Stimulated activated naive CD8-positive, alpha-beta T cell treated with anti-CD3 and anti-CD28 coated beads, Interleukin-15, Interleukin-2, amounts not matched to agents 100 U/mL and 50 U/mL, for 24 hours (primary cell): ENCODE data around the gene COL23A1.

ENCODE experiments used
- ATAC-seq: fragments of 150-1000 bp; cut with Tn5 transposase; one replicate; pipeline ENCODE4 v1.10.0; 2021
- DNase-seq: peaks from one replicate; pipeline ENCODE4 v3.0.0; 2021

COL23A1 gene

GRCh38 chr5:178301641-178302040 is 288.6 kb downstream of the COL23A1 start:
- no peak for ATAC-seq
- peak; percentile 0 for DNase-seq

- ATAC-seq (no peak), DNase-seq (no peak)
Observed at GRCh38 chr5:178298283-178298807, 291.8 kb downstream of the COL23A1 start.

GRCh38 chr5:178297751-178298150 is 292.4 kb downstream of the COL23A1 start:
- DNase-seq (no peak), ATAC-seq (no peak)

- no peak for ATAC-seq
- no peak for DNase-seq
Observed at GRCh38 chr5:178296066-178296465, 294.1 kb downstream of the COL23A1 start.

- no peak for ATAC-seq
Observed at GRCh38 chr5:178295589-178295988, 294.6 kb downstream of the COL23A1 start.

GRCh38 chr5:178293815-178294214 is 296.4 kb downstream of the COL23A1 start:
- ATAC-seq (no peak), DNase-seq (no peak)

More at GRCh38 chr5:178295589-178295988, 294.6 kb downstream of the COL23A1 start:
- no peak for DNase-seq

GRCh38 chr5:178293400-178293799 is 296.8 kb downstream of the COL23A1 start:
- no peak for ATAC-seq
- no peak for DNase-seq

GRCh38 chr5:178292826-178293205 is 297.4 kb downstream of the COL23A1 start:
- ATAC-seq: no peak
- DNase-seq: no peak

GRCh38 chr5:178291969-178292825 is 298.0 kb downstream of the COL23A1 start:
- no peak for DNase-seq
- ATAC-seq: no peak

GRCh38 chr5:178291161-178291561 is 299.0 kb downstream of the COL23A1 start:
- DNase-seq: no peak
- ATAC-seq: no peak

- DNase-seq (no peak), ATAC-seq (no peak)
Observed at GRCh38 chr5:178290376-178290775, 299.8 kb downstream of the COL23A1 start.

- ATAC-seq (no peak), DNase-seq (no peak)
Observed at GRCh38 chr5:178289438-178289837, 300.8 kb downstream of the COL23A1 start.

GRCh38 chr5:178288401-178289368 is 301.5 kb downstream of the COL23A1 start:
- no peak for DNase-seq
- ATAC-seq: no peak

GRCh38 chr5:178287791-178288105 is 302.4 kb downstream of the COL23A1 start:
- no peak for DNase-seq
- ATAC-seq: no peak

- ATAC-seq: no peak
Observed at GRCh38 chr5:178287091-178287790, 303.0 kb downstream of the COL23A1 start.

GRCh38 chr5:178286226-178287090 is 303.7 kb downstream of the COL23A1 start:
- ATAC-seq (no peak), DNase-seq (no peak)

More at GRCh38 chr5:178287091-178287790, 303.0 kb downstream of the COL23A1 start:
- no peak for DNase-seq

- ATAC-seq (no peak), DNase-seq (no peak)
Observed at GRCh38 chr5:178285399-178286225, 304.6 kb downstream of the COL23A1 start.

- no peak for ATAC-seq
- no peak for DNase-seq
Observed at GRCh38 chr5:178284996-178285395, 305.2 kb downstream of the COL23A1 start.

- ATAC-seq: no peak
Observed at GRCh38 chr5:178284093-178284675, 306.0 kb downstream of the COL23A1 start.

GRCh38 chr5:178283520-178283919 is 306.7 kb downstream of the COL23A1 start:
- DNase-seq (no peak), ATAC-seq (no peak)

More at GRCh38 chr5:178284093-178284675, 306.0 kb downstream of the COL23A1 start:
- no peak for DNase-seq
